K562 treated with DMSO at 1 percent for 24 hours (cell line): ENCODE measurements around the gene LIMS1. TPM values are rescaled to one million over a fixed set of nuclear protein-coding genes. Genes with fewer than 3 reads are reported as not detected.

Experiments
- total RNA-seq: library from RNA; unstranded; fragments of 300-600 nt; gene quantifications from 2 replicates; pipeline ENCODE4 v1.2.3, GENCODE V29; 2022; ENCODE audit warnings: low read depth; ENCODE audit not compliant: insufficient read depth

Gene LIMS1, protein sequence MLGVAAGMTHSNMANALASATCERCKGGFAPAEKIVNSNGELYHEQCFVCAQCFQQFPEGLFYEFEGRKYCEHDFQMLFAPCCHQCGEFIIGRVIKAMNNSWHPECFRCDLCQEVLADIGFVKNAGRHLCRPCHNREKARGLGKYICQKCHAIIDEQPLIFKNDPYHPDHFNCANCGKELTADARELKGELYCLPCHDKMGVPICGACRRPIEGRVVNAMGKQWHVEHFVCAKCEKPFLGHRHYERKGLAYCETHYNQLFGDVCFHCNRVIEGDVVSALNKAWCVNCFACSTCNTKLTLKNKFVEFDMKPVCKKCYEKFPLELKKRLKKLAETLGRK
- total RNA-seq: 121 and 134 TPM in 2 replicates

DNA sequence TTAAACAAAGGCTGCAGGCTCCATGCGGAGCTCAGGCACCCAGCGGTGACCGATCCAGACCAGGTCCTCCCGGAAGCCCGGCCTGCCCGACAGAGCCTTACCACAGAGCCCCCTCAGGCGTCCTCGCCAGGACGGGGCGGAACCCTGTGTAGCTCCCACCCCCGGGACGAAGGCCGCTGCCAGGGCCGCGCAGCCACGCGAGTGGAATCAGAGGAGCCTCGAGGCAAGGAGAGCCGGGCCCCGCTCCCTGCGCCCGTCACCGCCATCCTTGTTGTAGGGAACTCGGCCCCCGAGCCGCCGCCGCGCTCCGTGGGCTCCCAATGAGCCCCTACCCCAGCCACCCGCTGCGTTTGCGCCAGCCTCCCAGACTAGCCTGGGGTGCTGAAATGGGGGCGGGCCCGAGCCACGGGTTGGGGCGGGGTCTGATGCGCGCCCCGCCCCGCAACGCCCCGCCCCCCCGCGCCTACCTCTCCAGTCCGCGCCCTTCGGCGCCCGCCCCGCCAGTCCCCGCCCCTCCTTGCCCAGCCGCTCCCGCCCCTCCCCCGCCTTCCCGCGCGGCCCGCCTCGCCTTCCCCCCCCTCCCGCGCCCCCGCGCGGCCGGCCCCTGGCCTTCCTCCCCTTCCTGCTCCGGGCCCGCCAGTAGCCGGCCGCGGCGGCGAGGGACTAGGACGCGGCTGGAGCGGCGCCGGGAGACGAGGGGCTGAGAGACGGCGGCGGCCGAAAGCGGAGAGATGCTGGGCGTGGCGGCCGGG is at the start of gene LIMS1:
Gene LIMS1 (plus strand): TSS at position 639 of the 752 bp plus-strand sequence. CDS start 93 bp downstream, at position 732.

DNA sequence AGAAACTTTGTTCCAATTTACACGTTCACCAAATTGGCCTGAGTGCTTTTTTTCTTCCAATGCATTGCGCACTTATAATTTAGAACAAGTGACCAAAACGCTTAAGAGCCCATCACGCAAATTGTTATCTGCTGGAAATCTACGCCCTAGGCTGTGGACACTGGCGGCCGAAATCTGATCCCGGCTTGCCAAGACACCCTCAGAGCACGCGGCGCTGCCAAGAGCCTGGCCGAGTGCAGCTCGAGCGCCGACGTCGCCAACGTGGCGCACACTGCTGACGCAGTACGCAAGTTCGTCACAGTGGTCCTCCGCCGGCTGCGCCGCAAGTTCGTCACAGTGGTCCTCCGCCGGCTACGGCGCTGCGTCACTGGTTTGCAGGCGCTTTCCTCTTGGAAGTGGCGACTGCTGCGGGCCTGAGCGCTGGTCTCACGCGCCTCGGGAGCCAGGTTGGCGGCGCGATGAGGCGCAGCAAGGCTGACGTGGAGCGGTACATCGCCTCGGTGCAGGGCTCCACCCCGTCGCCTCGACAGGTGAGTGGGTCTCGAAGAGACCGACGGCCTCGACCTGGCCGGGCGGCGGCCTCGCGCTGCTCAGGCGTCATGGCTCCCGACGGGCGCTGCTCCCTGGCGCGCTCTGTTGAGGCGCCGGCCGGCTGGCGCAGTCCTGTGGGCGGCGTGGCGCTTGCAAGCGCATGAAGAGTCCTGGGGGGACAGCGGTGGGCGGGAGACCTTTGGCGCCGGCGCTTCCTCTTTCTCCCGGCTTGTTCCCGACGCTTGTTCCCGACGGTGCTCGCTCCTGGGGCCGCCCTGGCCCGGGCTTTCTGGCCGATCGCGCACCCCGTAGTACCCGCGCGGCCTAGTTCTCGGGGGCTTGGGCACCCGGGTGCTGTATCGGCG is 185.1 kb downstream of the LIMS1 start, which contains the start of gene RANBP2:
Gene RANBP2 (plus strand): TSS at position 334 of the 896 bp plus-strand sequence. CDS start 125 bp downstream, at position 459.

Other genes with a start within 250 kb of the LIMS1 start
- gene SULT1C2, start 245.6 kb upstream of the LIMS1 start, total RNA-seq: not detected in 2 replicates
- 0.30 TPM in 1 of 2 replicates, not detected in the other for gene SULT1C4, start 156.5 kb upstream of the LIMS1 start, total RNA-seq
- gene GCC2, start 85.3 kb upstream of the LIMS1 start, total RNA-seq: 12.0 and 15.6 TPM in 2 replicates
- 15.4 and 19.6 TPM in 2 replicates for gene RANBP2, start 185.0 kb downstream of the LIMS1 start, total RNA-seq